ENCODE results near the gene BRIX1.

The BRIX1 gene

DNA sequence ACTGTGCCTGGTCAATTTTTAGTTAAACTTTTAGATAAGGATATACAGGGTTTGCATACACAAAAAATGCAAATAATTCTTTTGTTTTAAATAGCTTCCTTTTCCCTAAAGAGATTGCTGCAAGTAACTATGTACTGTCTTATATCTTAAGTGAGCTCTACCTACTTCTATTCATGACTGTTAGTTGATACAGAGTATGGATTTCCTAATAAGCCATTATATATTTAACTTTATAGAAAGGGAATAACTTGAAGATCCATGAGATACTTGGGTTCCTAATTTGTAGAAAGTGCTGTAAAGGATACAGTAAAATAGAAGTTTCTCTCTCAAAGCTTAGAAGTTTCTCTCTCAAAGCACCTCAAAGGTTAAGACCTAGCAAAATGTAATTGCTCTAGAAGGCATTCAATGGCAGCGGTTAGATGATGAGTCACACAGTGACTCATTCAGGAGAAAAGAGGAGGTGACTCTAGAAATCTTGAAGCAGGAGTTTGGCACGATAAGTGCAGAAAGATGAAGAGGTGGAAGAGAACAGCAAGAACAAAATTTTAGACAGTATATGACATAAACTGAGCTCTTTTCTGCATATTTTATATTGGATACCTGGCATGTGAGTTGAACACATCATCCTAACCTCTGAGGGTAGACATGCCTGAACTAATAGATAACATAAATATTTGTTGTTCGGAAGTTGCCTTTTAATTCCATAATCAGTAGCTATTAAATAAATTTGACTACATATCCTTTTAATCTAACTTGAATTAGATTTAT is 8.4 kb downstream of the BRIX1 start:
- H3K27ac Mint-ChIP-seq: peak overlapping the region in 1 of 2 donors; percentile 15

DNA sequence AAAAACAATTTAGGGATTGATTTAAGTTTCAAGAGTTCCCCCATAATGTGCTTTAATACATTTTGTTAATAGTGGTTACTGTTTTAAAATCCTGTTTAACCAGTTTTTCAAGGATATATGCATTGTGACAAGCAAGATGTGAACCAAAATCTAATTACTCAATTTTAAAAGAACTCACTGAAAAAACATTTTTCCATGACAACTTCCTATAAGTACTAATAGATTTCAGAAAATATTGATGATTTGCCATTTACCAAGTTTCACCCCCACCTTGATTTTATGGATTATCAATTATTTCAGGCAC is 8.9 kb downstream of the BRIX1 start:
- Mint-ChIP-seq H3K4me1 (ENCODE audit: low read depth in 2 of 2) (peaks cover 5 to 8% of the 10 kb centered on the region in 2 donors), H3K27ac (no peak overlapping the region), H3K36me3 (ENCODE audit: insufficient read depth) (peaks cover 79% of the 10 kb centered on the region), H3K27me3 (no peaks in the 10 kb centered on the region), H3K9me3 (no peaks in the 10 kb centered on the region), H3K4me3 (no peak overlapping the region)
- no peak for ATAC-seq (replicated peaks)
- DNase-seq: no peak

More for the DNA sequence above, 8.4 kb downstream of the BRIX1 start:
- DNase-seq (no peak), ATAC-seq (replicated peaks) (peak; percentile 56)
- Mint-ChIP-seq H3K36me3 (ENCODE audit: insufficient read depth) (peaks cover 80% of the 10 kb centered on the region), H3K4me3 (no peak overlapping the region), H3K4me1 (ENCODE audit: low read depth in 2 of 2) (peaks cover 2 to 3% of the 10 kb centered on the region in 2 donors), H3K9me3 (no peaks in the 10 kb centered on the region), H3K27me3 (no peaks in the 10 kb centered on the region)

DNA sequence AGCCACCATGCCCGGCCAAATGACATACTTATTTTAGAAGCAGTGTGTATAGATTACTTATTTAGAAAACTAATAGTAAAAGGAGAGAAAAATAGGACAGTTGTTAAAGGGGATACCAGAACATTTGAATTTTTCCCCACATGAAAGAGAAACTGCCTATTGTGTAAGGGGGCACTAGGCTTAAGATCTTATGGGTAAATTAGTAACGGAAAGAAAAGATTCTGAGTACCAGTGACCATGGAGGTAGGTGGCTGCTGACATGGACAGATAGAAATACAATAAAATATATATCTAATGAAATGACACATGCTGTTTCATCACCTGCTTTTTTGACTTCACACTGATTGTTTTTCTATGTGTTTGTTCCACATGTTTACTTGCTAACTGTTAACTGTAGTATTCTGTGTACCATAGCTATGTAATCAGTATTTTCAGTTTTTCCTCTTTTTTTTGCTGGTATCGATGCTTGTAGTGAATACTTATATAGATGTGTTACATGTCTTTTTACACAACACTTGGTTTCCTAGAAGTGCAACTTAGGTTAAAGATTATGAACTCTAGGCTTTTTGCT is 10.9 kb downstream of the BRIX1 start:
- H3K27me3 Mint-ChIP-seq: no peaks in the 10 kb centered on the region
- ATAC-seq (replicated peaks) (no peak), DNase-seq (no peak)
- H3K36me3 Mint-ChIP-seq (ENCODE audit: insufficient read depth): peaks cover 61% of the 10 kb centered on the region
- H3K27ac Mint-ChIP-seq: no peak overlapping the region
- H3K4me1 Mint-ChIP-seq (ENCODE audit: low read depth in 2 of 2): peaks cover 16 to 22% of the 10 kb centered on the region in 2 donors
- H3K4me3 Mint-ChIP-seq: no peak overlapping the region
- no peaks in the 10 kb centered on the region for H3K9me3 Mint-ChIP-seq

DNA sequence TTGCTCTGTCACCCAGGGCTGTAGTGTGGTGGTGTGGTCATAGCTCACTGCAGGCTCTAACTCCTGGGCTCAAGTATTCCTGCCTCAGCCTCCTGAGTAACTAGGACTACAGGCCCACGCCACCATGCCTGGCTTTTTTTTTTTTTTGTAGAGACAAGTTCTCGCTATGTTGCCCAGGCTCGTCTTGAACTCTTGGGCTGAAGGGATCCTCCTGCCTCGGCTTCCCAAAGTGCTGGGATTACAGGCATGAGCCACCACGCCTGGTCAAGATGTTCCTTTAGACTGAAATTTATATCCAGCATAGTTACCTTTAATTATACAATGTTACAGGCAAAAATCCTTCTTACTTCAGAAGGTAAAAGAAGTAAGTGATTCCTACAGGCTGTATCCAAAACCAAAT is 12.3 kb downstream of the BRIX1 start:
- H3K4me1 Mint-ChIP-seq (ENCODE audit: low read depth in 2 of 2): peaks cover 22 to 28% of the 10 kb centered on the region in 2 donors
- ATAC-seq (replicated peaks) (no peak), DNase-seq (no peak)
- no peaks in the 10 kb centered on the region for H3K27me3 Mint-ChIP-seq
- no peaks in the 10 kb centered on the region for H3K9me3 Mint-ChIP-seq
- no peak overlapping the region for H3K27ac Mint-ChIP-seq
- H3K4me3 Mint-ChIP-seq: no peak overlapping the region
- H3K36me3 Mint-ChIP-seq (ENCODE audit: insufficient read depth): peaks cover 48% of the 10 kb centered on the region

DNA sequence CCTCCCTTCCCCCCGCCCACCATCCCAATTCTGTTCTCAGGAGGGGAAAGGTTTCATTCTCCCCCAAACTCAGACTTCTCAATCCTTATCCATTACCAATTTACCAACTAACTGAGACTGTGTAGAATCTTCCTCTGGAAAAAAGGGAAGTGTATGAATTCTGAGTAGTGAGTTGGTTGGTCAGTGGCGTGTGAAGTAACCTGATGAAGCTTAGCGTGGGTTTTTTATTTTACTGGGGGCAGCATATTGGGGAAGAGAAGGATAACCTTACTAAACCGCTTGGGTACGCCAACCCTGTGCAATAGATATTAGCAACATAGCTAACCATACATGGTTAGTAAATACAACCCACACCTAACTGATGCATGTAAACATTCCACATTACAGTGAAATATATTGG is 12.8 kb downstream of the BRIX1 start:
- no peak for DNase-seq
- Mint-ChIP-seq H3K9me3 (no peaks in the 10 kb centered on the region), H3K4me3 (peak overlapping the region; percentile 98 to 99), H3K27me3 (no peaks in the 10 kb centered on the region), H3K4me1 (ENCODE audit: low read depth in 2 of 2) (peaks cover 22 to 28% of the 10 kb centered on the region in 2 donors), H3K36me3 (ENCODE audit: insufficient read depth) (peaks cover 43% of the 10 kb centered on the region), H3K27ac (no peak overlapping the region)
- no peak for ATAC-seq (replicated peaks)

DNA sequence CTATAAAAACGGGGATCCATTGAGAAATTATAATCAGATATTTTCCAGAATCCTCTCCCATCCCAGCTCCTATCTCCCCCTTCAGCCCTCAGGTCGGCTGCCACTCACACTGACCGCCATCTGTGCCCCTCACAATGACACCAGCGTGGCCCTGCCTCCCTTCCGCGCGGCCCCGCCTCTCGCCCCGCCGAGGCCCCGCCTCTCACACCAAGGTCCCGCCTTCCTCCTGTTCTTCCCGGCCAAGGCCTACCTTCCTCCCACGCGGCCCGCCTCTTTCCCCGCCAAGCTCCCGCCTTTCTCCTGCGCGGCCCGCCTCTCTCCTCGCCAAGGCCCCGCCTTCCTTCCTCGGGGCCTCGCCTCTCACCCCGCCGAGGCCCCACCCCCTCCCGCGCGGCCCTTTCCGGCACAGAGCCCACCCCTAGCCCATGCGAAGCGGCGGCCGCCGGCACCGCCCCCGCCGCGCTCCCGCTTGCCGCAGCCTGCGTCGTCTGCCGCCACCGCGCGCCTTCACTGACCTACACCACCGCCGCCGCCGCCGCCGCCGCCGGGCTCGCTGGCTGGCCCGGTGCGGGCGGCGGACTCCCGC is 13.7 kb downstream of the BRIX1 start, which contains the start of gene DNAJC21:
Gene DNAJC21, plus strand, starts transcription at position 426 of the 586 bp plus-strand sequence. CDS start 261 bp downstream, outside the sequence.
- Mint-ChIP-seq H3K27me3 (no peaks in the 10 kb centered on the region), H3K4me1 (ENCODE audit: low read depth in 2 of 2) (peaks cover 24 to 34% of the 10 kb centered on the region in 2 donors), H3K27ac (peak within 1 kb of the TSS; percentile 95 to 96), H3K36me3 (ENCODE audit: insufficient read depth) (peaks cover 40% of the 10 kb centered on the region), H3K9me3 (no peaks in the 10 kb centered on the region), H3K4me3 (peak within 1 kb of the TSS; percentile 98 to 99)
- DNase-seq (peak; percentile 96 to 98 (median 97)), ATAC-seq (replicated peaks) (peak; percentile 80)

DNA sequence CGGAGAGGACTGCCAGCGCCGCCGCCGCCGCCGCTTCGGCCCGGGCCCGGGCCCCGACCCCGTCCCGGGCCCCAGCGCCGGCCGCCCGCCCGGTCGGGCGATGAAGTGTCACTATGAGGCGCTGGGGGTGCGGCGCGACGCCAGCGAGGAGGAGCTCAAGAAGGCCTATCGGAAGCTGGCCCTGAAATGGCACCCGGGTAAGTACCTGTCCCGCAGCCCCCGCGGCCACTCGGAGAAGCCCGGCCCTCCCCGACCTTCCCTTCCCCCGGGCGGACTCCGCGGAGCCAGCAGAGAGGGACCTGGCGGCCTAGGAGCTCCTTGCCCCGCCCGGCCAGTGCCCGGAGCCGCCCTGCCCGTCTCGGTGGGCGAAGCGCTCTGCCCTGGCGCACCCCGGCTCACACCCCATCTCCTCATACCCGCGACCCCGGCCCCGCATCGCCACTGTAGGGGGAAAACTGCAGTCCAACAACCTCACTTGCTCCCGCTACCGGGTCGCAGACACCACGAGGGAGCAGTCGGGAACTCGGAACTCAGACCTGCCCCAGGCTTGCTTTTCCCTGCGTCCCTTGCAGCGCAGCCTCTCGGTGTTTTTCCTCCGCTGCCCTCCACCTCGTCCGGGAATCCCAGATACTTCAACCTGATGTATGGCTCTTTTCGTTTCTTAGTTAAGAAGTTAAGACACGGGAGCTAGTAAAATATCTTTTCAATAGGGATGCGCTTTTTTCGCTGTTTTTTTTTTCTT is 14.4 kb downstream of the BRIX1 start:
- H3K36me3 Mint-ChIP-seq (ENCODE audit: insufficient read depth): peaks cover 35% of the 10 kb centered on the region
- peak overlapping the region; percentile 98 to 99 for H3K4me3 Mint-ChIP-seq
- H3K27me3 Mint-ChIP-seq: no peaks in the 10 kb centered on the region
- H3K4me1 Mint-ChIP-seq (ENCODE audit: low read depth in 2 of 2): peaks cover 26 to 34% of the 10 kb centered on the region in 2 donors
- H3K9me3 Mint-ChIP-seq: no peaks in the 10 kb centered on the region
- DNase-seq: peak; percentile 75 to 78 (median 77)
- H3K27ac Mint-ChIP-seq: peak overlapping the region; percentile 95 to 96
- peak; percentile 72 for ATAC-seq (replicated peaks)

DNA sequence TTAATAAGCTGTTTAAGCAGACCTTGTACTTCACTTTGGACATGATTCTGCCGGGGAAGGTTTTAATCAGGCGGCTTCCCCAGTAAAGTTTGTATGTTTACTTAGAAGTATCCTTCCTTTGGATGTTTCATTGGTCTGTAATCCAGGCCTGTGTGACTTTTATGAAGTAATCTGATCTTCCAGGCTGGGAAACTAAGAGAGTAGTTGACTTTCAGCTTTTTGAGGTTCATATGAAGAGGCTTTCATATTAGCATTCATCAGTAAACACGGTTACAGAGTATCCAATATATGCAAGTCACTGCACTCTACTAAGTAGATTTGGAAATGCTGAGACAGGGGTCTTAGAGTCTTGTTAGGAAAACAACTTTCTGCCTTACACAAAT is 14.9 kb downstream of the BRIX1 start:
- H3K36me3 Mint-ChIP-seq (ENCODE audit: insufficient read depth): peaks cover 35% of the 10 kb centered on the region
- DNase-seq: no peak

DNA sequence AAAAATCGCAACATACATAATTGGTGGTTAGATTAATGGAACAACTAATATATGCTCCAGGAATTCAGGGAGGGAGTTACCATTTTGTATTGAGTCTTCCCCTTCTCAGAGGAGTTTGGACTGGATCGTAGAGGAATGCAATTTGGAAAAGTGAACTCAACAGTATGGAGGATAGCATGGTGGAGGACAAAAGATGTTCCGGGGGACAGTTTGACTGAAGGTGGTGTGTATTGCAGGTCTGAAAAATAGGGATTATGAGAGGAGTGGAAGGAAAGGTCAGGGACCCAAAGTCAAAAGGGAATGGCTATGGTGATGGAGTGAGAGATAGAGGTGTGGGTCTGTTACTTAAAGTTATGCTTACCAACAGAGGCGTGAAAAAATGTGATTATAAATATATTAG is 15.4 kb downstream of the BRIX1 start:
- no peak for DNase-seq
- Mint-ChIP-seq H3K36me3 (ENCODE audit: insufficient read depth) (peaks cover 35% of the 10 kb centered on the region), H3K4me1 (ENCODE audit: low read depth in 2 of 2) (peaks cover 27 to 34% of the 10 kb centered on the region in 2 donors), H3K27ac (peak overlapping the region in 1 of 2 donors; percentile 96), H3K4me3 (peak overlapping the region; percentile 98 to 99), H3K27me3 (no peaks in the 10 kb centered on the region), H3K9me3 (no peaks in the 10 kb centered on the region)
- ATAC-seq (replicated peaks): no peak

More for the DNA sequence above, 14.9 kb downstream of the BRIX1 start:
- Mint-ChIP-seq H3K9me3 (no peaks in the 10 kb centered on the region), H3K4me1 (ENCODE audit: low read depth in 2 of 2) (peaks cover 27 to 34% of the 10 kb centered on the region in 2 donors), H3K27ac (peak overlapping the region; percentile 95 to 96), H3K27me3 (no peaks in the 10 kb centered on the region), H3K4me3 (peak overlapping the region; percentile 98 to 99)
- ATAC-seq (replicated peaks): no peak

DNA sequence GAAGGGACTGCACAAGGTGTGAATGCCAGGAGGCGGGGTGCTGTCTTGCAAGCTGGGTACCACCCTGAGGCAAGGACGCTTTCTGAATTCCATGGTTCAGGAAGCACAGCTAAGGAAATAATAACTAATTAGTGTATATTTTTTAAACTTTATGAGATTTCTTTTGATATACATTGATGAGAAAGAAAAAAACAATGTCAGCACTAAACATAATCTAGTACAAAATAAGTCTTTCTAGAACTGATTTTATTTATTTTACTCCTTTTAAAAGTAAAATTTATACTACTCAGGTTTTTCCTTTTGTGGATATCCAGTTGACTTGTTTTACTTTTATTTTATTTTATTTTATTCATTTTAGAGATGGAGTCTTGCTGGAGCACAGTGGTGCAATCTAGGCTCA is 17.4 kb downstream of the BRIX1 start:
- Mint-ChIP-seq H3K27me3 (no peaks in the 10 kb centered on the region), H3K36me3 (ENCODE audit: insufficient read depth) (peaks cover 44% of the 10 kb centered on the region), H3K27ac (no peak overlapping the region), H3K4me1 (ENCODE audit: low read depth in 2 of 2) (peaks cover 27 to 34% of the 10 kb centered on the region in 2 donors), H3K4me3 (no peak overlapping the region), H3K9me3 (no peaks in the 10 kb centered on the region)
- ATAC-seq (replicated peaks): no peak
- no peak for DNase-seq

DNA sequence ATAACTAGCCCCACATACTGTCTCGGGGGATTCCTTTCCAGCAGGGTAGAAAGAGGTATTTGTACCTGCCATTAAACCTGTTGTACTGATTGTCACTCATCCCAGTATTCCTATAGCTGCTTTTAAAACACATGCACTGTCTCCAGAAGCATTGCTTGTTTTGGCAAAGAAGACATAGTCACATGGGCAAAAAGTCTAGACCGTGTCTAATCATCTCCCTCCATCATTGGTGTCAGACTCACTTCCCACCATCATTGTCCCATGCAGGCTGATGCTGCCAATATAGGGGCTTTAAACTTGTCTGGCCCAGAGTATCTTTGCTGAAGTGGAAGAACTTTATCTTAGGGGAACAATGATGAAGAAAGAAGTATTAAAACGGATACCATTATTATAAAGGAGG is 26.4 kb downstream of the BRIX1 start:
- Mint-ChIP-seq H3K4me3 (no peak overlapping the region), H3K4me1 (ENCODE audit: low read depth in 2 of 2) (no peaks in the 10 kb centered on the region), H3K36me3 (ENCODE audit: insufficient read depth) (peaks cover 77% of the 10 kb centered on the region), H3K27ac (no peak overlapping the region), H3K27me3 (no peaks in the 10 kb centered on the region), H3K9me3 (no peaks in the 10 kb centered on the region)
- no peak for ATAC-seq (replicated peaks)
- no peak for DNase-seq

DNA sequence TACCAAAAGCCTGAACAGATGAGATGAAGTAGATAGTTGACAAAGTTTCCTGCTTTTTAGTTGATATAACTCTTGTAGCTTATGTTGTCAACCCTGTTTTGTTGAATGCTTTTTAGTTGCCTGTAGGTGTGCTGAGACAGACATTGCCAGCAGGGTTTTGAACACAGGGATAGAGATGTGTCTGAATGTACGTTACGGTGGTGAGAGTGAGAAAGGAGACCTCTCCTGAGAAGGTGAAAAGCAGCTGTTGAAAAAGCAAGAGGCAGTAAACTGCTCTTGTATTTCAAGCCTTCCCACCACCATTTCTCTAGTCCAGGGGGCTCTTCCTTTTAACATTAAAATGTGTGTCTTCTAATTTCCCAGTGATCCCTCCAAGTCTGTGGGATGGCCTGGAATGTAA is 28.5 kb downstream of the BRIX1 start:
- DNase-seq (no peak), ATAC-seq (replicated peaks) (no peak)
- Mint-ChIP-seq H3K4me1 (ENCODE audit: low read depth in 2 of 2) (no peaks in the 10 kb centered on the region), H3K27me3 (no peaks in the 10 kb centered on the region), H3K36me3 (ENCODE audit: insufficient read depth) (peaks cover 74% of the 10 kb centered on the region), H3K4me3 (no peak overlapping the region), H3K9me3 (no peaks in the 10 kb centered on the region), H3K27ac (no peak overlapping the region)

DNA sequence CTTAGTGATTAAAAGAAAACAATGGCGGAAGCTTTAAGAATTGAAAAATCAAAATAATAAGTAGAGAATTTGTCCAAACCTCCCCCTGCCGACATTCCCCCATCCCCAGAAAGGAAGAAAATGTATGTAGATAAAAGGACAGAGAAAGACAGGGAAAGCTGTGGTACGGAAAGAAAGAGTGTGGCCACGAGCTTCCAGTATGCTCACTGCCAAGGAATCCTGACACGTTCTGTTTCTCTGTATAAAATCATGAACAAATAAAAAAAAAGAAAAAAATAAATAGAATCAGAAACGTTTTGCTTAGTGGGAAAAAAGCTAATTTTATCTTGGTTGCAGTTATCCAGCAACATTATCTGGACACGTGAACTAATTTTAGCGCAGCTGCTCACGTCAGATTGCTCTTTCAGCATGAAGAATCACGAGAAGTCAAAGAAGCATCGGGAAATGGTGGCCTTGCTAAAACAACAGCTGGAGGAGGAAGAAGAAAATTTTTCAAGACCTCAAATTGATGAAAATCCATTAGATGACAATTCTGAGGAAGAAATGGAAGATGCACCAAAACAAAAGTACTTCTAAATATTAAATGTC is 29.0 kb downstream of the BRIX1 start:
- Mint-ChIP-seq H3K27me3 (no peaks in the 10 kb centered on the region), H3K4me1 (ENCODE audit: low read depth in 2 of 2) (no peaks in the 10 kb centered on the region), H3K4me3 (no peak overlapping the region), H3K9me3 (no peaks in the 10 kb centered on the region), H3K36me3 (ENCODE audit: insufficient read depth) (peaks cover 74% of the 10 kb centered on the region), H3K27ac (no peak overlapping the region)
- DNase-seq (no peak), ATAC-seq (replicated peaks) (no peak)
